NB4 (cell line): ENCODE measurements around the gene C1QB.

Source experiments
- TF ChIP-seq, protein P1 (sequence below): IDR thresholded peaks from 2 replicates; pipeline ENCODE4 v1.6.1; 2011; ENCODE audit warnings: low read depth, low read length
- TF ChIP-seq, protein P2 (sequence below): IDR thresholded peaks from one replicate; pipeline ENCODE4 v1.5.1; 2012; ENCODE audit warnings: low read depth, low read length

DNA sequence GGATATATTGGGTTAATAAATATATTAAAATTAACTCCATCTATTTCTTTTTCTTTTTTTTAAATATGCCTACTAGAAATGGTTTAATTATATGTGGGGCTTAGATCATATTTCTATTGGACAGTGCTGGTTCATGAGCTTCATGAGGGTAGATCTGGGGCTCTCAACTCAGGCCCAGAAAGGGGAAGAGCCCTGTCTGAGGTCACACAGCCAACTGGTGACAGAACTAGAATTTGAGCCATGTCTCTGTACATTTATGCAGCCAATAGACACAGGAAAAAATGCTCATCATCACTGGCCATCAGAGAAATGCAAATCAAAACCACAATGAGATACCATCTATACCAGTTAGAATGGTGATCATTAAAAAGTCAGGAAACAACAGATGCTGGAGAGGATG lies 52.5 kb downstream of the C1QB start:
- TF ChIP-seq, protein P1, sequence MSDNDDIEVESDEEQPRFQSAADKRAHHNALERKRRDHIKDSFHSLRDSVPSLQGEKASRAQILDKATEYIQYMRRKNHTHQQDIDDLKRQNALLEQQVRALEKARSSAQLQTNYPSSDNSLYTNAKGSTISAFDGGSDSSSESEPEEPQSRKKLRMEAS, result no peak
- TF ChIP-seq, protein P2, sequence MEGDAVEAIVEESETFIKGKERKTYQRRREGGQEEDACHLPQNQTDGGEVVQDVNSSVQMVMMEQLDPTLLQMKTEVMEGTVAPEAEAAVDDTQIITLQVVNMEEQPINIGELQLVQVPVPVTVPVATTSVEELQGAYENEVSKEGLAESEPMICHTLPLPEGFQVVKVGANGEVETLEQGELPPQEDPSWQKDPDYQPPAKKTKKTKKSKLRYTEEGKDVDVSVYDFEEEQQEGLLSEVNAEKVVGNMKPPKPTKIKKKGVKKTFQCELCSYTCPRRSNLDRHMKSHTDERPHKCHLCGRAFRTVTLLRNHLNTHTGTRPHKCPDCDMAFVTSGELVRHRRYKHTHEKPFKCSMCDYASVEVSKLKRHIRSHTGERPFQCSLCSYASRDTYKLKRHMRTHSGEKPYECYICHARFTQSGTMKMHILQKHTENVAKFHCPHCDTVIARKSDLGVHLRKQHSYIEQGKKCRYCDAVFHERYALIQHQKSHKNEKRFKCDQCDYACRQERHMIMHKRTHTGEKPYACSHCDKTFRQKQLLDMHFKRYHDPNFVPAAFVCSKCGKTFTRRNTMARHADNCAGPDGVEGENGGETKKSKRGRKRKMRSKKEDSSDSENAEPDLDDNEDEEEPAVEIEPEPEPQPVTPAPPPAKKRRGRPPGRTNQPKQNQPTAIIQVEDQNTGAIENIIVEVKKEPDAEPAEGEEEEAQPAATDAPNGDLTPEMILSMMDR, result no peak
